Natural killer cell treated with Interleukin-12 subunit alpha and Interleukin-12 subunit beta and Interleukin-15 and Interleukin-18, amount 100 ng/mL, for 72 hours (primary cell): ENCODE measurements around the gene LENG1. TPM values are rescaled to one million over a fixed set of nuclear protein-coding genes. Genes with fewer than 3 reads are reported as not detected.
"Not testable (repeated sequence)": the region's sequence is repeated elsewhere in the genome, so short reads cannot be mapped to it uniquely, and the experiment has no call there.

ENCODE experiments used
- ATAC-seq, 2 donors: fragments of 150-1000 bp; cut with Tn5 transposase in 1 of 2; sonication (Bioruptor Pico), chemical (Tn5 transposase) in 1 of 2; 2 replicates each; pipeline ENCODE4 v1.10.0; 2021
- DNase-seq: peaks from one replicate; pipeline ENCODE4 v3.0.0; 2022; ENCODE audit warnings: low spot score
- H3K27ac Mint-ChIP-seq, 2 donors: 1 replicate in 1 of 2; 2 replicates in 1 of 2; pipeline ENCODE4 v1.8.0; 2022; ENCODE audit warnings: mixed read lengths in 2 of 2, mild to moderate bottlenecking in 1 of 2, moderate library complexity in 1 of 2
- H3K27me3 Mint-ChIP-seq, 2 donors: 1 replicate in 1 of 2; 2 replicates in 1 of 2; pipeline ENCODE4 v1.8.0; 2022; ENCODE audit warnings: mixed read lengths in 2 of 2
- H3K36me3 Mint-ChIP-seq: one replicate; pipeline ENCODE4 v1.8.0; 2022; ENCODE audit warnings: mixed read lengths
- H3K4me1 Mint-ChIP-seq, 2 donors: 1 replicate in 1 of 2; 2 replicates in 1 of 2; pipeline ENCODE4 v1.8.0; 2022; ENCODE audit warnings: low read depth in 2 of 2, mixed read lengths in 2 of 2, mild to moderate bottlenecking in 1 of 2
- H3K4me3 Mint-ChIP-seq: one replicate; pipeline ENCODE4 v1.8.0; 2022; ENCODE audit warnings: mixed read lengths
- H3K9me3 Mint-ChIP-seq: 2 replicates; pipeline ENCODE4 v1.8.0; 2022; ENCODE audit warnings: mixed read lengths
- total RNA-seq, 2 donors: library from RNA; stranded (reverse); gene quantifications; one replicate each; pipeline ENCODE4 v1.2.3, GENCODE V29; 2022

Gene LENG1
- total RNA-seq, 2 donors from 2014 or later = 5.0 to 7.5 TPM

- no peaks in the 10 kb centered on the region for H3K27me3 Mint-ChIP-seq
- DNase-seq = no peak
- no peak overlapping the region for H3K27ac Mint-ChIP-seq
- no peak for ATAC-seq
- H3K9me3 Mint-ChIP-seq = no peaks in the 10 kb centered on the region
- H3K4me3 Mint-ChIP-seq = no peak overlapping the region
- peaks cover 8% of the 10 kb centered on the region for H3K36me3 Mint-ChIP-seq
- H3K4me1 Mint-ChIP-seq = peaks cover 24 to 28% of the 10 kb centered on the region in 2 donors
Measured at GRCh38 chr19:54196536-54196935, 37.0 kb upstream of the LENG1 start.

GRCh38 chr19:54194463-54194862, 34.9 kb upstream of the LENG1 start:
- not testable (repeated sequence) for DNase-seq, H3K27me3 Mint-ChIP-seq, ATAC-seq, H3K27ac Mint-ChIP-seq, H3K36me3 Mint-ChIP-seq, H3K9me3 Mint-ChIP-seq, H3K4me3 Mint-ChIP-seq
- peaks cover 15 to 19% of the 10 kb centered on the region in 2 donors for H3K4me1 Mint-ChIP-seq

- Mint-ChIP-seq H3K4me1 (peaks cover 10 to 18% of the 10 kb centered on the region in 2 donors), H3K36me3 (no peaks in the 10 kb centered on the region), H3K9me3 (no peaks in the 10 kb centered on the region), H3K27me3 (no peaks in the 10 kb centered on the region), H3K27ac (peak overlapping the region in 1 of 2 donors; percentile 48), H3K4me3 (peak overlapping the region; percentile 87)
- no peak for ATAC-seq
- no peak for DNase-seq
Measured at GRCh38 chr19:54193011-54193410, 33.5 kb upstream of the LENG1 start.

- Mint-ChIP-seq H3K4me3 (peak overlapping the region; percentile 87), H3K4me1 (peaks cover 21 to 29% of the 10 kb centered on the region in 2 donors), H3K36me3 (no peaks in the 10 kb centered on the region), H3K9me3 (no peaks in the 10 kb centered on the region), H3K27ac (peak overlapping the region; percentile 81 to 93), H3K27me3 (no peaks in the 10 kb centered on the region)
- no peak for DNase-seq
- ATAC-seq = no peak
Measured at GRCh38 chr19:54191811-54192453, 32.4 kb upstream of the LENG1 start.

- peak; percentile 93 for DNase-seq
- Mint-ChIP-seq H3K27ac (peak within 1 kb of the TSS; percentile 93 to 95), H3K4me1 (peaks cover 23 to 30% of the 10 kb centered on the region in 2 donors), H3K27me3 (no peaks in the 10 kb centered on the region), H3K36me3 (no peaks in the 10 kb centered on the region), H3K9me3 (no peaks in the 10 kb centered on the region), H3K4me3 (peak within 1 kb of the TSS; percentile 87)
- peak; percentile 53 to 63 for ATAC-seq
Measured at GRCh38 chr19:54191011-54191810, 31.7 kb upstream of the LENG1 start, which contains the start of gene TSEN34. TSEN34 (plus strand) TSS chr19:54191308; CDS start chr19:54191365, 57 bp downstream.

- Mint-ChIP-seq H3K9me3 (no peaks in the 10 kb centered on the region), H3K4me1 (peaks cover 23 to 30% of the 10 kb centered on the region in 2 donors), H3K27ac (peak overlapping the region; percentile 93 to 95), H3K36me3 (no peaks in the 10 kb centered on the region), H3K4me3 (peak overlapping the region; percentile 87), H3K27me3 (no peaks in the 10 kb centered on the region)
- DNase-seq (peak; percentile 100), ATAC-seq (peak; percentile 78 to 83)
Measured at GRCh38 chr19:54190503-54191010, 31.0 kb upstream of the LENG1 start.

GRCh38 chr19:54189735-54190502, 30.4 kb upstream of the LENG1 start:
- Mint-ChIP-seq H3K27ac (peak overlapping the region; percentile 93 to 95), H3K9me3 (no peaks in the 10 kb centered on the region), H3K4me3 (peak overlapping the region; percentile 87), H3K36me3 (no peaks in the 10 kb centered on the region), H3K4me1 (peaks cover 23 to 30% of the 10 kb centered on the region in 2 donors), H3K27me3 (no peaks in the 10 kb centered on the region)
- ATAC-seq (peak; percentile 79 to 84), DNase-seq (peak; percentile 100)

GRCh38 chr19:54189145-54189734, 29.7 kb upstream of the LENG1 start, which contains the start of gene MBOAT7:
MBOAT7 (minus strand) TSS chr19:54189580; CDS start chr19:54188508, 1,072 bp downstream.
- no peak for DNase-seq
- H3K4me3 Mint-ChIP-seq = peak within 1 kb of the TSS; percentile 87
- H3K4me1 Mint-ChIP-seq = peaks cover 23 to 30% of the 10 kb centered on the region in 2 donors
- H3K27ac Mint-ChIP-seq = peak within 1 kb of the TSS; percentile 93 to 95
- H3K27me3 Mint-ChIP-seq = no peaks in the 10 kb centered on the region
- H3K36me3 Mint-ChIP-seq = no peaks in the 10 kb centered on the region
- ATAC-seq = peak; percentile 1 to 4
- H3K9me3 Mint-ChIP-seq = no peaks in the 10 kb centered on the region

GRCh38 chr19:54188215-54188871, 28.8 kb upstream of the LENG1 start:
- Mint-ChIP-seq H3K4me1 (peaks cover 23 to 29% of the 10 kb centered on the region in 2 donors), H3K27ac (peak overlapping the region; percentile 73 to 85), H3K9me3 (no peaks in the 10 kb centered on the region), H3K4me3 (peak overlapping the region; percentile 87), H3K36me3 (no peaks in the 10 kb centered on the region), H3K27me3 (no peaks in the 10 kb centered on the region)
- DNase-seq (no peak), ATAC-seq (no peak)

- Mint-ChIP-seq H3K4me1 (peaks cover 17 to 19% of the 10 kb centered on the region in 2 donors), H3K9me3 (no peaks in the 10 kb centered on the region), H3K36me3 (no peaks in the 10 kb centered on the region), H3K27me3 (no peaks in the 10 kb centered on the region), H3K4me3 (peak overlapping the region; percentile 87), H3K27ac (peak overlapping the region; percentile 73 to 85)
- DNase-seq (no peak), ATAC-seq (no peak)
Measured at GRCh38 chr19:54186934-54187381, 27.4 kb upstream of the LENG1 start.

GRCh38 chr19:54186351-54186750, 26.8 kb upstream of the LENG1 start:
- Mint-ChIP-seq H3K4me3 (no peak overlapping the region), H3K4me1 (peaks cover 12 to 13% of the 10 kb centered on the region in 2 donors), H3K9me3 (no peaks in the 10 kb centered on the region), H3K27ac (peak overlapping the region in 1 of 2 donors; percentile 85), H3K36me3 (no peaks in the 10 kb centered on the region), H3K27me3 (no peaks in the 10 kb centered on the region)
- no peak for ATAC-seq
- DNase-seq = no peak

GRCh38 chr19:54183431-54183830, 23.9 kb upstream of the LENG1 start:
- ATAC-seq (no peak), DNase-seq (no peak)
- Mint-ChIP-seq H3K36me3 (no peaks in the 10 kb centered on the region), H3K27me3 (no peaks in the 10 kb centered on the region), H3K9me3 (no peaks in the 10 kb centered on the region), H3K4me1 (peaks cover 12 to 13% of the 10 kb centered on the region in 2 donors), H3K27ac (no peak overlapping the region), H3K4me3 (no peak overlapping the region)
